Endothelial cell of umbilical vein (primary cell): Measurements from ENCODE around the gene DENR.

Experiments used
- EZH2 ChIP-seq: IDR thresholded peaks from 2 replicates; pipeline ENCODE4 v1.6.1; 2012; ENCODE audit warnings: borderline replicate concordance, low read depth, mild to moderate bottlenecking, moderate library complexity, low read length, inconsistent platforms; ENCODE audit not compliant: severe bottlenecking
- JUN ChIP-seq: IDR thresholded peaks from 2 replicates; pipeline ENCODE4 v1.6.1; 2011; ENCODE audit warnings: borderline replicate concordance, low read depth; ENCODE audit not compliant: insufficient read length, insufficient read depth
- POLR2A ChIP-seq: IDR thresholded peaks from 2 replicates; pipeline ENCODE4 v1.6.1; 2012; ENCODE audit warnings: low read depth, mild to moderate bottlenecking, control low read depth, low read length
- TF ChIP-seq, protein P1 (sequence below), 2 donors: IDR thresholded peaks; 1 replicate in 1 of 2; 2 replicates in 1 of 2; pipeline ENCODE4 v1.5.1; 2011; ENCODE audit warnings: low read length in 2 of 2, mild to moderate bottlenecking in 2 of 2, moderate library complexity in 2 of 2, control low read depth in 1 of 2, inconsistent platforms in 1 of 2, low read depth in 1 of 2; ENCODE audit not compliant: insufficient read depth in 1 of 2; ENCODE audit errors: extremely low read depth in 1 of 2
- TF ChIP-seq, protein P2 (sequence below): IDR thresholded peaks from 2 replicates; pipeline ENCODE4 v1.6.1; 2011; ENCODE audit not compliant: insufficient read depth, insufficient read length

DNA sequence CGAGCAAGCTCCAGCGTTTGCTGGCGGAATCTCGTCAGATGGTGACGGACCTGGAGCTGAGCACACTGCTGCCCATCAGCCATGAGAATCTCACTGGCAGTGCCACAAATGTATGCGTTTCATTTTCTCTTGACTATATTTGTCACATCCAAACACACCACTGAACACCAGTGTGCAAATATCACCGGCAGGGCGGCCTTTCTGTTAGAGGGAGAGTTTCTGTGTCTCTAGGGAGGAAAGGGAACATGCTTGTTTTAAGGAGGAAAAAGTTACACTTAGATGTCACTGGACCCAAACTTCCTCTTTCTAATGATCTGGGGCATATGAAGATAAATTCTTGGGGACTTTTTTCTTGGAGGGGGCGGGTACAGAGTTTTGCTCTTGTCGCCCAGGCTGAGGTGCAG lies 60.7 kb downstream of the DENR start:
- TF ChIP-seq, protein P1, sequence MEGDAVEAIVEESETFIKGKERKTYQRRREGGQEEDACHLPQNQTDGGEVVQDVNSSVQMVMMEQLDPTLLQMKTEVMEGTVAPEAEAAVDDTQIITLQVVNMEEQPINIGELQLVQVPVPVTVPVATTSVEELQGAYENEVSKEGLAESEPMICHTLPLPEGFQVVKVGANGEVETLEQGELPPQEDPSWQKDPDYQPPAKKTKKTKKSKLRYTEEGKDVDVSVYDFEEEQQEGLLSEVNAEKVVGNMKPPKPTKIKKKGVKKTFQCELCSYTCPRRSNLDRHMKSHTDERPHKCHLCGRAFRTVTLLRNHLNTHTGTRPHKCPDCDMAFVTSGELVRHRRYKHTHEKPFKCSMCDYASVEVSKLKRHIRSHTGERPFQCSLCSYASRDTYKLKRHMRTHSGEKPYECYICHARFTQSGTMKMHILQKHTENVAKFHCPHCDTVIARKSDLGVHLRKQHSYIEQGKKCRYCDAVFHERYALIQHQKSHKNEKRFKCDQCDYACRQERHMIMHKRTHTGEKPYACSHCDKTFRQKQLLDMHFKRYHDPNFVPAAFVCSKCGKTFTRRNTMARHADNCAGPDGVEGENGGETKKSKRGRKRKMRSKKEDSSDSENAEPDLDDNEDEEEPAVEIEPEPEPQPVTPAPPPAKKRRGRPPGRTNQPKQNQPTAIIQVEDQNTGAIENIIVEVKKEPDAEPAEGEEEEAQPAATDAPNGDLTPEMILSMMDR (IDR thresholded peaks at IDR 0.05; ENCODE audit: extremely low read depth in 1 of 2, insufficient read depth in 1 of 2, low read depth in 1 of 2, low read length in 2 of 2): no peak
- no peak for TF ChIP-seq POLR2A
- TF ChIP-seq EZH2: no peak
- TF ChIP-seq, protein P2, sequence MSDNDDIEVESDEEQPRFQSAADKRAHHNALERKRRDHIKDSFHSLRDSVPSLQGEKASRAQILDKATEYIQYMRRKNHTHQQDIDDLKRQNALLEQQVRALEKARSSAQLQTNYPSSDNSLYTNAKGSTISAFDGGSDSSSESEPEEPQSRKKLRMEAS: no peak
- TF ChIP-seq JUN: no peak
